NCI-H524 treated with DMSO at 0.1 percent for 48 hours (cell line): ENCODE data around the gene GRB10.

Experiments
- DNase-seq: peaks from one replicate; lab custom pipeline; 2025; lab: John Stamatoyannopoulos, UW

Gene GRB10

GRCh38 chr7:50718876-50719275, 63.8 kb downstream of the GRB10 start:
- DNase-seq: no peak

GRCh38 chr7:50718311-50718710, 64.4 kb downstream of the GRB10 start:
- DNase-seq: no peak

GRCh38 chr7:50717181-50717580, 65.5 kb downstream of the GRB10 start:
- no peak for DNase-seq

- DNase-seq: no peak
Observed at GRCh38 chr7:50714857-50715256, 67.8 kb downstream of the GRB10 start.

GRCh38 chr7:50713123-50713965, 69.4 kb downstream of the GRB10 start:
- DNase-seq: no peak

GRCh38 chr7:50712252-50713122, 70.2 kb downstream of the GRB10 start:
- no peak for DNase-seq

GRCh38 chr7:50711271-50712175, 71.2 kb downstream of the GRB10 start:
- no peak for DNase-seq

- no peak for DNase-seq
Observed at GRCh38 chr7:50710441-50711154, 72.1 kb downstream of the GRB10 start.

- no peak for DNase-seq
Observed at GRCh38 chr7:50709151-50709550, 73.5 kb downstream of the GRB10 start.

GRCh38 chr7:50707236-50708006, 75.3 kb downstream of the GRB10 start:
- no peak for DNase-seq

GRCh38 chr7:50706469-50706937, 76.2 kb downstream of the GRB10 start:
- no peak for DNase-seq

GRCh38 chr7:50704844-50705243, 77.9 kb downstream of the GRB10 start:
- no peak for DNase-seq

- no peak for DNase-seq
Observed at GRCh38 chr7:50703654-50704053, 79.0 kb downstream of the GRB10 start.

GRCh38 chr7:50699143-50699542, 83.6 kb downstream of the GRB10 start:
- DNase-seq: no peak

- no peak for DNase-seq
Observed at GRCh38 chr7:50697748-50698147, 84.9 kb downstream of the GRB10 start.

- DNase-seq: no peak
Observed at GRCh38 chr7:50696810-50697582, 85.7 kb downstream of the GRB10 start.

- DNase-seq: no peak
Observed at GRCh38 chr7:50695026-50695425, 87.7 kb downstream of the GRB10 start.

GRCh38 chr7:50693455-50694130, 89.1 kb downstream of the GRB10 start:
- DNase-seq: no peak

GRCh38 chr7:50690541-50691011, 92.1 kb downstream of the GRB10 start:
- DNase-seq: no peak
